ENCODE measurements around the gene BOD1.

DNA sequence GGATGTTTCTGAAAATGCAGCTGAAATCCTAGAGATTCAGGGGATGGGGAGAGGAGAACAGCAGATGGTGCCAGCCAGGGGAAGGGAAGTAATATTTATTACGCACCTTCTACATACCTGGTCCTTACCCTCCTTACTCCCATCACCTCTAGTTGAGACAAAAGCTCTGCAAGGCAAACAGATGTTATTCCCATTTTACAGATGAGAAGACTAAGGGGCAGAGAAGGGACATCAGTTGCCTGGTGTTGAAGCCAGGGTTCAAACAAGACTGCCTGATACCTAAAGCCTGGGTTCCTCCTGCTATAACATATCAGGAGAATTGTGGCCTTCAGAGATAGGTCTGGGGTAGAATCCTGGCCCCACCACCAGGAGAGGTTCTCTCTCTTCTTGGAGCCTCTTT lies 7.3 kb upstream of the BOD1 start:
- TF ChIP-seq EP300 (IDR thresholded peaks at IDR 0.05) = no peak
- TF ChIP-seq CTCF (IDR thresholded peaks at IDR 0.05) = no peak

All from ovary (tissue), 3 donors.